NCI-H187 treated with DMSO at 0.1 percent for 48 hours (cell line): ENCODE results near the gene RTN4R.
"Not testable (repeated sequence)": the region's sequence is repeated elsewhere in the genome, so short reads cannot be mapped to it uniquely, and the experiment has no call there.

Experiments
- DNase-seq: peaks from one replicate; lab custom pipeline; 2025; lab: John Stamatoyannopoulos, UW

RTN4R gene

GRCh38 chr22:20271114-20271994 lies 3.2 kb upstream of the RTN4R start:
- DNase-seq = no peak

GRCh38 chr22:20270190-20271113 lies 2.3 kb upstream of the RTN4R start:
- DNase-seq = not testable (repeated sequence)

- not testable (repeated sequence) for DNase-seq
Observed at GRCh38 chr22:20269673-20270072, 1.6 kb upstream of the RTN4R start.

GRCh38 chr22:20269201-20269600 lies 1.1 kb upstream of the RTN4R start:
- DNase-seq = not testable (repeated sequence)

GRCh38 chr22:20267441-20268278 lies 458 bp downstream of the RTN4R start:
- no peak for DNase-seq

GRCh38 chr22:20266667-20267440 lies 1.3 kb downstream of the RTN4R start:
- DNase-seq = not testable (repeated sequence)

- DNase-seq = not testable (repeated sequence)
Observed at GRCh38 chr22:20265772-20266666, 2.1 kb downstream of the RTN4R start.

- no peak for DNase-seq
Observed at GRCh38 chr22:20264614-20265452, 3.3 kb downstream of the RTN4R start.

- DNase-seq = not testable (repeated sequence)
Observed at GRCh38 chr22:20263404-20264281, 4.5 kb downstream of the RTN4R start.

GRCh38 chr22:20262582-20263147 lies 5.5 kb downstream of the RTN4R start:
- no peak for DNase-seq

GRCh38 chr22:20261848-20262581 lies 6.1 kb downstream of the RTN4R start:
- DNase-seq = no peak

GRCh38 chr22:20260071-20260765 lies 7.9 kb downstream of the RTN4R start:
- DNase-seq = no peak

- no peak for DNase-seq
Observed at GRCh38 chr22:20259327-20259688, 8.8 kb downstream of the RTN4R start.

- DNase-seq = no peak
Observed at GRCh38 chr22:20258584-20259326, 9.4 kb downstream of the RTN4R start.

GRCh38 chr22:20258021-20258299 lies 10.2 kb downstream of the RTN4R start:
- DNase-seq = no peak
